ENCODE data around the gene JPT2. TPM values are rescaled to one million over a fixed set of nuclear protein-coding genes. Genes with fewer than 3 reads are reported as not detected.

The JPT2 gene
- total RNA-seq, 3 donors from 2014 or later, result 89.2 to 96.4 (median 92.4) TPM

DNA sequence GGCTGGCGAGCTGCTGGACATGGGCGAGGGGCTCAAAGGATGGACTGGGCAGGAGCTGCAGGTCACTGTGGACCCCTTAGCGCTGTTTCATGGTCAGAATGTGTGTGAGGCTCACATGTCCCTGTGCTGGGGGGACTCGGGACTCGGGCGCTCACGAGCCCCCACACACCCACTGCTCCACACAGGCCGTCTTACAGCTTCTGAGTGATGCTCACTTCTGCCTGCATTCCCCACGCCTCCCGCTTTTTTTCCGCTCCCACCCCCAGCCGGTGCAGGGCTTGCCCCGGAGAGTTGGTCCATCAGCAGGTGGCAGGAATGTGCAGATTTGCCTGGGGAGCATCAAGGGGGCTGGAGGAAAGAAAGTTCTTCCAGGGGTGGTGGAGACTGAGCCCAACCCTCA is 20.2 kb upstream of the JPT2 start:
- no peak overlapping the region for H3K4me3 Mint-ChIP-seq
- no peaks in the 10 kb centered on the region for H3K9me3 Mint-ChIP-seq
- ATAC-seq, result no peak
- peaks cover 16% of the 10 kb centered on the region for H3K36me3 Mint-ChIP-seq (ENCODE audit: insufficient read depth)
- no peak for DNase-seq
- no peaks in the 10 kb centered on the region for H3K4me1 Mint-ChIP-seq (ENCODE audit: low read depth)
- no peaks in the 10 kb centered on the region for H3K27me3 Mint-ChIP-seq (ENCODE audit: low read depth)

DNA sequence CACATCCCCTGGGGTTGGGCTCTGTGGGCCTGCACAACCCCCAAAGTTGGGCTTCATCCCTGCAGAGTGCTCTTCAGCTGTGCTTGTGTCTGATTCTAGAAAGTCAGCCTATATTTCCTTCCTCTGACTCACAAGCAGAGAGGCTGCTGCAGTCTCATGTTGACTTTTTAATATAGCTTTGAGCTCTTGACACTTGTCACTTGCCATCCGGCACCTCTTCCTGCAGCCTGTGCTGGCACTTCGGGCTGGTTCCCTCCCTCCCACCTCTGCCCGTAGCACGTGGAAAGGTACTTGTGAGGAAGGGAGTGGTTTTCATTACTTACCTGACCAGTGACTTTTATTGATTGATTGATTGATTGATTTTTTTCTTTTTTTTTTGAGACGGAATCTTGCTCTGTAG is 19.0 kb upstream of the JPT2 start:
- H3K36me3 Mint-ChIP-seq (ENCODE audit: insufficient read depth), result peaks cover 25% of the 10 kb centered on the region
- H3K27me3 Mint-ChIP-seq (ENCODE audit: low read depth), result no peaks in the 10 kb centered on the region
- ATAC-seq (no peak), DNase-seq (no peak)
- no peaks in the 10 kb centered on the region for H3K9me3 Mint-ChIP-seq
- H3K4me1 Mint-ChIP-seq (ENCODE audit: low read depth), result no peaks in the 10 kb centered on the region
- H3K4me3 Mint-ChIP-seq, result no peak overlapping the region

DNA sequence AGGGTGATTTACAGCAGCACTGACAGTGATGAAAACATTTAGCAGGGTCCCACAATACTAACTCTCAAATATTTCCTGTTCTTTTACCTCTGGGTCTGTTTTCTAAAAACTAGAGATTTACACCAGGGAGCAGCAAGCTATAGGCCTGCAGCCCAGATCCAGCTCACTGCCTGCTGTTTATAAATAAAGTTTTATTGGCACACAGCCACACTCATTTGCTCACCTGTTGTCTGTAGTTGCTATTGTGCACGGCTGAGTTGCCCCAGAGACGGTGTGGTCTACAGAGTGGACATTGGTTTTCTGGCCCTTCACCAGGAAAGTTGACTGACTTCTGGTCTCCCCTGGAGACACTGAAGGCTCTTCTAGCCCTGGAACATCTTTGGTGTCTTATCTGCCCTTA is 16.3 kb upstream of the JPT2 start:
- no peak overlapping the region for H3K4me3 Mint-ChIP-seq
- ATAC-seq (no peak), DNase-seq (no peak)
- peaks cover 14% of the 10 kb centered on the region for H3K36me3 Mint-ChIP-seq (ENCODE audit: insufficient read depth)
- no peaks in the 10 kb centered on the region for H3K4me1 Mint-ChIP-seq (ENCODE audit: low read depth)
- H3K9me3 Mint-ChIP-seq, result no peaks in the 10 kb centered on the region
- no peaks in the 10 kb centered on the region for H3K27me3 Mint-ChIP-seq (ENCODE audit: low read depth)

DNA sequence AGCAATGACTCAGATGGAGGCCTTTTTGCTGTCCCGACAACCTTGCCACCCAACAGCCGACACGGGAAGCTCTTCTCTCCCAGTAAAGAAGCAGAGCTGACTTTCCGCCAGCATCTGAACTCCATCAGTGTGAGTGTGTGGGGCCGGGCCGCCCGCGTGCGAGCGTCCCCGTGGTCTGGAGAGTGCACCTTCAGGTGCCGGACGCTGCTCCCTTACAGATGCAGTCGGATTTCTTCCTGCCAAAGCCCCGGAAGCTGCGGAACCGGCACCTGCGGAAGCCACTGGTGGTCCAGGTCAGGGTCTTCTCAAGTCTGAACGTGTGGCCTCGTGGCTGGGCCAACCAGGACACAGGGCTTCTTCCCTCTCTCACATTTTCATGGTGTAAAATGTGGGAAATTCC is 15.5 kb upstream of the JPT2 start:
- DNase-seq (no peak), ATAC-seq (no peak)
- H3K27me3 Mint-ChIP-seq (ENCODE audit: low read depth), result no peaks in the 10 kb centered on the region
- no peaks in the 10 kb centered on the region for H3K4me1 Mint-ChIP-seq (ENCODE audit: low read depth)
- H3K36me3 Mint-ChIP-seq (ENCODE audit: insufficient read depth), result peaks cover 14% of the 10 kb centered on the region
- no peak overlapping the region for H3K4me3 Mint-ChIP-seq
- H3K9me3 Mint-ChIP-seq, result no peaks in the 10 kb centered on the region

DNA sequence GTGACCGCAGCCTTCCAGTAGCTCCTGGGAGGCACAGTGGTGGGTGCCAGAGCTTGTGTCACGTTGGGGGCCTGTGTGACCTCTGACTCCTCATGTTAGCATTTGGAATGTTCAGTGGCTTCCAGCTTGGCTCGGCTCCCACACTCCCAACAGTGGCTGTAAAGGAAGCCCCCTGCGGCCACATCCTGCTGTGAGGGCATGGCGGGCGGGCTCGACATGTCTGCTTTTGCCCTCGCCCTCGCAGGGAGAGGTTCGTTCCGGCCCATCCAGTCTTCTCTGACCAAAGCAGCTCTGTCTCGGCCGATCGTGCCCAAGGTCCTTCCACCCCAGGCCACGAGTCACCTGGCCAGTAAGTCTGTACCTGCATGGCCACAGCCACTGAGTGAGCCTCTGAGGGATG is 12.2 kb upstream of the JPT2 start:
- DNase-seq, result no peak
- Mint-ChIP-seq H3K27me3 (ENCODE audit: low read depth) (no peaks in the 10 kb centered on the region), H3K4me1 (ENCODE audit: low read depth) (no peaks in the 10 kb centered on the region), H3K9me3 (no peaks in the 10 kb centered on the region), H3K36me3 (ENCODE audit: insufficient read depth) (peaks cover 30% of the 10 kb centered on the region), H3K4me3 (no peak overlapping the region)
- no peak for ATAC-seq

DNA sequence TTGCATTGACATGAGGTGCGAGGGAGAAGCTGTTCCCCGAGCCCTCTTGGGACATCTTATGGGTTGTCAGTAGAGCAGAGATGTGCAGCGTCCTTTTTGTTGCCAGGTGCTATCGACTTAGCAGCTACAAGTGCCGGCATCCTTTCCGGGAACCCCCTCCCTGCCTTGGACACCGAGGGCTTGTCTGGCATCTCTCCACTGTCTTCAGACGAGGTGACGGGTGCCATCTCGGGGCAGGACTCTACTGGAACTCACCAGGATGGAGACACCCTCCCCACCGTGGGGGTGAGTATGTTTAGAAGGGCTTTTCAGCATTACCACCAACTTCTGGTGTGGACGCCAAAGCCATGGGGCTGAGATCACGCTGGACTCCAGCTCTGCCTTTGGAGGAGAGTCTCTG is 11.8 kb upstream of the JPT2 start:
- no peaks in the 10 kb centered on the region for H3K27me3 Mint-ChIP-seq (ENCODE audit: low read depth)
- no peaks in the 10 kb centered on the region for H3K9me3 Mint-ChIP-seq
- H3K4me1 Mint-ChIP-seq (ENCODE audit: low read depth), result no peaks in the 10 kb centered on the region
- DNase-seq (no peak), ATAC-seq (no peak)
- H3K36me3 Mint-ChIP-seq (ENCODE audit: insufficient read depth), result peaks cover 34% of the 10 kb centered on the region
- H3K4me3 Mint-ChIP-seq, result no peak overlapping the region

DNA sequence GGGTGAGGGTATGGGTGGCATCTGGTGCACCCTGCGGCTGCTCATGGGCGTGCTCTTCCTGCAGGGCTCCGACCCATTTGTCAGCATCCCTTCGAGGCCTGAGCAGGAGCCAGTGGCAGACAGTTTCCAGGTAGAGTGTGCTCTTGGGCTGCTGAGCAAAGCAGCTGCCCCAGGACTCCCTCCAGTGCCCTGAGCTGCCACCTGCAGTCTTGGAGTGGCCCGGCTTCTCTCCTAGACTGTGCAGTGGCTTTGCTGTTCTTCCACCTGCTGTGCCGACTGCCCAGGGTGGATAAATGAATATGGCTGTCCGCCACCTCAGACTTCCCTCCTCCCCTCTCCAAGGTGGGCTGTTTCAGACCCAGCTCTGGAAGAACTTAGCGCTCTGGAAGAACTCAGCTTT is 10.8 kb upstream of the JPT2 start:
- DNase-seq, result no peak
- Mint-ChIP-seq H3K4me1 (ENCODE audit: low read depth) (no peaks in the 10 kb centered on the region), H3K9me3 (no peaks in the 10 kb centered on the region), H3K4me3 (no peak overlapping the region), H3K36me3 (ENCODE audit: insufficient read depth) (peaks cover 42% of the 10 kb centered on the region), H3K27me3 (ENCODE audit: low read depth) (no peaks in the 10 kb centered on the region)
- no peak for ATAC-seq

DNA sequence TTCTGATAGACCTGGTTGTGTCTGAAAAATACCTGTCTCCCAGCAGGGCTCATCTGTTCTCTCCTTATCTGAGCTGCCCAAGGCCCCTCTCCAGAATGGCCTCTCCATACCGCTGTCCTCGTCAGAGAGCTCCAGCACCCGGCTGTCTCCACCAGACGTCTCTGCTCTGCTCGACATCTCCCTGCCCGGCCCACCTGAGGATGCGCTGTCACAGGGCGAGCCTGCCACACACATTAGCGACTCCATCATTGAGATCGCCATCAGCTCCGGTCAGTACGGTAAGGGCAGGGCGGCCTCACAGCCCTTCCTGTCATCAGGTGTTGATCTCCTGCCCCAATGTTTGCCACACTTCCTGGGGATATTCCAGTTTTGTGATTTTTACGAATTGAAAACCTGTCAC is 10.2 kb upstream of the JPT2 start:
- no peaks in the 10 kb centered on the region for H3K4me1 Mint-ChIP-seq (ENCODE audit: low read depth)
- no peaks in the 10 kb centered on the region for H3K27me3 Mint-ChIP-seq (ENCODE audit: low read depth)
- DNase-seq (no peak), ATAC-seq (no peak)
- no peaks in the 10 kb centered on the region for H3K9me3 Mint-ChIP-seq
- no peak overlapping the region for H3K4me3 Mint-ChIP-seq
- peaks cover 45% of the 10 kb centered on the region for H3K36me3 Mint-ChIP-seq (ENCODE audit: insufficient read depth)

DNA sequence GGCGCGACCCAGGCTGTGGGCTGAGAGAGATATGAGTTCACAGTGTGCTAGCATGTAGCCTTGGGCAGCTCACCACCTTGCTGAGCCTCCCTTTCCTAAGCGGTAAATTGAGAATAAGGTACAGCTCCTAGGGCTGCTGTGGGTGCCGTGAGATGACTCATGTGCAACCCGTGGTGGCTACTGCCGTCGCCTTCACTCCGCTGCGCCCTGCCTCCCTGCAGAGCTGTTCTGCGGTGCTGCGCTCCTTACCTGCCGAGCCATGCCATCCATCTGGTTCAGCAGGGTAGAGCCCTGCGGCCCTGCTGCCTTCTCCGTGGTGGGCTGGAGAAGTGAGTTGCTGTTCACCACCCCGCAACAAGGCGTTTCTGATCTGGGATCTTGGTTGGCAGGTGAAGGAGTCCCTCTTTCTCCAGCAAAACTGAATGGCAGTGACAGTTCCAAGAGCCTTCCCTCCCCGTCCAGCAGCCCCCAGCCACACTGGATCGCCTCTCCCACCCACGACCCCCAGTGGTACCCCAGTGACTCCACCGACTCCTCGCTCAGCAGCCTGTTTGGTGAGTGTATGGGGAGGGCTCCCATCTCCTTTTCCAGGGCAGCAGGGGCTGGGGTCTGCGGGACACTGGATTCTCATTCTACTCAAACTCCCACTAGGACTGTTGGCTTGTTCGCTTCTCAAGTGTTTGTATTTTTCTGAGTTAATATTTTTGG is 9.3 kb upstream of the JPT2 start:
- Mint-ChIP-seq H3K4me3 (no peak overlapping the region), H3K4me1 (ENCODE audit: low read depth) (peaks cover 2% of the 10 kb centered on the region), H3K36me3 (ENCODE audit: insufficient read depth) (peaks cover 45% of the 10 kb centered on the region), H3K27me3 (ENCODE audit: low read depth) (no peaks in the 10 kb centered on the region), H3K9me3 (no peaks in the 10 kb centered on the region)
- DNase-seq, result no peak
- no peak for ATAC-seq

DNA sequence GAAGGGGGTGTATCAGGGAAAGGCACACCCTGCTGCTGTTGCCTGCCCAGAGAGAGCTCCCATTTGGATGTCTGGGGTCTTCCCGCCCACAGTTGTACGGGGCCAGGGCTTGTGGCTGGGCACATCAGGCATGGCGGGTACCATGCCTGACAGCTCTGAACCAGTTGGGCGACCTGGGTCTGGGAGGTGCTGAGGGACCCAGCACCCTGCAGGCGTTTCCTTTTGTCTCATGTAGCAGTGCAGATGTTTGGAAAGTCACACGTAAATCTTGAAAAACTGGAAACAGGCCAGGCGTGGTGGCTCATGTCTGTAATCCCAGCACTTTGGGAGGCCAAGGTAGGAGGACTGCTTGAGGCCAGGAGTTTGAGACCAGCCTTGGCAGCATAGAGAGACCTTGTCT is 8.4 kb upstream of the JPT2 start:
- ATAC-seq (no peak), DNase-seq (no peak)
- Mint-ChIP-seq H3K9me3 (no peaks in the 10 kb centered on the region), H3K36me3 (ENCODE audit: insufficient read depth) (peaks cover 45% of the 10 kb centered on the region), H3K4me1 (ENCODE audit: low read depth) (peaks cover 2% of the 10 kb centered on the region), H3K27me3 (ENCODE audit: low read depth) (no peaks in the 10 kb centered on the region), H3K4me3 (no peak overlapping the region)

DNA sequence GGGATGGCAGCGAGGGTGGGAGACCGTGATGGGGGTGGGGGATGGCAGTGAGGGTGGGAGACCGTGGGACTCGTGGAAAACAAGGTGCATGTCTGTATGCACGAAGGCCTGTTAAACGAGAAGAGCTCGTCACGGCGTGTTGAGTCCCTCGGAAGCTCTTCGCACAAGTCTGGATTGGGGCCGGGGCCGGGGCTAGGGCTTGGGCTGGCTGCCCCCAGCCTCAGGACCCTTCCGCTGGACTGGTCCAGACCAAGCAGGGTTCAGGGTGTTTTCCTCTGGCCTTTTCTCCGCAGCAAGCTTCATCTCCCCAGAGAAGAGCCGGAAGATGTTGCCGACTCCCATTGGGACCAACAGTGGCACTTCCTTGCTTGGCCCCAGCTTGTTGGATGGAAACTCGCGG is 7.7 kb upstream of the JPT2 start:
- peaks cover 45% of the 10 kb centered on the region for H3K36me3 Mint-ChIP-seq (ENCODE audit: insufficient read depth)
- ATAC-seq, result no peak
- no peaks in the 10 kb centered on the region for H3K27me3 Mint-ChIP-seq (ENCODE audit: low read depth)
- no peak for DNase-seq
- no peaks in the 10 kb centered on the region for H3K9me3 Mint-ChIP-seq
- peaks cover 2% of the 10 kb centered on the region for H3K4me1 Mint-ChIP-seq (ENCODE audit: low read depth)
- no peak overlapping the region for H3K4me3 Mint-ChIP-seq

DNA sequence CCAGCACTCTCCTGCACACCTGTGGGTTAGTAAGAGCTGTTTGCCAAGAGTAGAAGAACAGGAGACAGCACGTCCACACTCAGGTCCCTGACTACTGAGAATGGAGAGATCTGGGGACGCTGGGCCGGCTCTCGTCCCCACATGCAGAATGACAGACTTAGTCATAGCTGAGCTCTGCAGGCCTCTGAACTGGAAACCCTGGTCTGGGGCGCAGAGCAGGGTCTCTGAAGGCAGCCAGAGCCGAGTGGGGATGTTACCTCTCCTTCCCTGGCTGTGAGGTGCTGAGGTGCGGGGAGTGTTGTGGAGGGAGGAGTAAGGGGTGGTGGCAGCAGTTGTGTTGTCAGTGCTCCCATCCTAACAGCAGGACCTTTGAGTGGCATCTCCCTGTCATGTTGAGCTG is 7.2 kb upstream of the JPT2 start:
- Mint-ChIP-seq H3K4me1 (ENCODE audit: low read depth) (peaks cover 2% of the 10 kb centered on the region), H3K9me3 (no peaks in the 10 kb centered on the region), H3K4me3 (no peak overlapping the region), H3K36me3 (ENCODE audit: insufficient read depth) (peaks cover 49% of the 10 kb centered on the region), H3K27me3 (ENCODE audit: low read depth) (no peaks in the 10 kb centered on the region)
- no peak for DNase-seq
- no peak for ATAC-seq

DNA sequence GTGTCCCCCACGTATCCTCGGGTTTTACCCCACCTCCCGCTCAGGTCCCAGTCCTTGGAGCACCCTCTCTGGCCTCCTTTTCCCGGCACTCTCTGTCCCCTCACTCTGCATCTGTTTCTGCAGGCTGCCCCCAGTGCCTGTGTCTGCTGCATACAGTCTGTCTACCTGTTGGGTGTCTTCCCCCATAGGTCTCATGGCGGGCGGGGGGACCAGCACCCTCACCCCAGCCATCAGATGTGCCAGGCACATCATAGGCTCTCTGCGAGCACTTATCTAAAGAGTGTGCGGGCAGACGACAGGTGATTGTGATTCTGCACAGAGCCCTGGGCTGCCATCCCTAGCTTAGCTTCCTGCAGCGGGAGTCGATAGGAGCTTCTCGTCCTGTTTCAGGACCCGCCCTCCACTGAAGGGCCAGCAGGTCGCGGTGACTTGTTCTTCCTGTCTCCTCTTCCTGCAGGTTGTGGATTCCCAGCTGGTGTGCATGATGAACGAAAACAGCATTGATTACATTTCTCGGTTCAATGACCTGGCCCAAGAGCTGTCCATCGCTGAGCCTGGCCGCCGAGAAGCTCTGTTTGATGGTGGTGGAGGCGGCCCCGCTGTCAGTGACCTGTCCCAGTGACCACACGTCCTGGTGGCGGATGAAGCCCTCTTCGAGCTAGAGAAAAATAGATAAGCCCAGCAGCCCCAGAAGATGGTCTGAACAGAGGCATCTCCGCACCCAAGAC is 4.5 kb upstream of the JPT2 start:
- ATAC-seq (no peak), DNase-seq (no peak)
- Mint-ChIP-seq H3K4me3 (no peak overlapping the region), H3K9me3 (no peaks in the 10 kb centered on the region), H3K4me1 (ENCODE audit: low read depth) (peaks cover 4% of the 10 kb centered on the region), H3K27me3 (ENCODE audit: low read depth) (no peaks in the 10 kb centered on the region), H3K36me3 (ENCODE audit: insufficient read depth) (peaks cover 42% of the 10 kb centered on the region)

DNA sequence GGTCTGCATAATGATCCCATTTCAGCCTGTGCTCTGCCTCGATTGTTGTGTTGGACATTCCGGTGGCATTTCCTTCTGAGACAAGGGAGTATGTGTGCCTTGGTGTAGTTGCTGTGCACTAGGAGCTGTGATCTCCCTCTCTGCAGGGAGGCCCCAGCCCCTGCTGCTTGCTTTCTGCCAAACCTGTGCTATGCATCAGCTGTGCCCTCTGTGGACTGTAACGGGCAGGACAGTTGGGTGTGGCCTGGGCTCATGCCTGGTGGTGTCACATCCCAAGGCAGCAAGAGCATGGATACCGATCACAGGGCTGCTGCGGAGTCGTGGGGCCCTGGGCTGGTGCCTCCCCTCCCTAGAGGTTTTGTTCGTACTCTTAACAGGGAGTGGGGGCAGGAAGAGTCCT is 3.8 kb upstream of the JPT2 start:
- no peak for ATAC-seq
- Mint-ChIP-seq H3K9me3 (no peaks in the 10 kb centered on the region), H3K4me1 (ENCODE audit: low read depth) (peaks cover 9% of the 10 kb centered on the region), H3K4me3 (no peak overlapping the region), H3K36me3 (ENCODE audit: insufficient read depth) (peaks cover 40% of the 10 kb centered on the region), H3K27me3 (ENCODE audit: low read depth) (no peaks in the 10 kb centered on the region)
- no peak for DNase-seq
